NOMO-1 (cell line): ENCODE data around the gene CLIC4.

Experiments used
- DNase-seq, 2 experiments: peaks; one replicate each; lab custom pipeline; 2025; ENCODE audit not compliant: unreplicated experiment in 2 of 2; lab: John Stamatoyannopoulos, UW

The CLIC4 gene

GRCh38 chr1:24853649-24854048, 108.4 kb downstream of the CLIC4 start:
- DNase-seq = no peak

- DNase-seq = no peak
These were observed 110.2 kb downstream of the CLIC4 start for GRCh38 chr1:24855474-24855873.

DNA sequence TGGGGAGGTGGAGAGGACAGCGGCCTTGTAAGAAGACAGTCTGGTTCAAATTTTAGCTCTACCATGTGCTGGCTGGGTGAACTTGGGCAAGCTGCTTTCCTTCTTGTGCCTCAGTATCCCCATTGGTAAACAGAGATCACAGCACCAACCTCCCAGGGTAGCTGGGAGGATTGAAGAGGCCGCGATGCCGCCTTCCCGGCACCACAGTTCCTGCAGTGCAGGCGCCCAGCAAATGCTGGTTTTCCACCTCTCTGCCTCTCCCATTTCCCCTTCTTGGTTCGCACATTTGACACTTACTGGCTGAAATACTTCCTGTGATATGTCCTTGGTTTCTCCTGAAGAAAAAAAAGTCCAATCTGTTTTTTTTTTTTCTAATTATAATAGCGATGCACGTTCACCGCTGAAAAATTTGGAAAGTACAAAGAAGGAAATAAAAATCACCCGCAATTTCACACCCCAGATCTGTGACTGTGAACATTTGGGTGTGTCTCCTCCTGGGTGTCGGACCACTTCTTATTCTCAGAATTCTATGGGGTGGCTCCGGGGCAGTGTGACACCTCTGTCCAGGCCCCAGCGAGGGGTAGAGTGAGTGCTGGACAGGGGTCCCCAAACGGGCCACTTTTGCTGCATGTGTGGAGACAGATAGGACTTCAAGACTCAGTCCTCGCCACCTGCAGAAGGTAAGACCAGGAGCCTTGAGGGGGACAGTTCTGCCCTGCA, 111.7 kb downstream of the CLIC4 start:
- DNase-seq = no peak

- no peak for DNase-seq
These were observed 112.4 kb downstream of the CLIC4 start for GRCh38 chr1:24857507-24858133.

- no peak for DNase-seq
These were observed 113.0 kb downstream of the CLIC4 start for GRCh38 chr1:24858277-24858676.

- no peak for DNase-seq
These were observed 114.1 kb downstream of the CLIC4 start for GRCh38 chr1:24859063-24860010.

DNA sequence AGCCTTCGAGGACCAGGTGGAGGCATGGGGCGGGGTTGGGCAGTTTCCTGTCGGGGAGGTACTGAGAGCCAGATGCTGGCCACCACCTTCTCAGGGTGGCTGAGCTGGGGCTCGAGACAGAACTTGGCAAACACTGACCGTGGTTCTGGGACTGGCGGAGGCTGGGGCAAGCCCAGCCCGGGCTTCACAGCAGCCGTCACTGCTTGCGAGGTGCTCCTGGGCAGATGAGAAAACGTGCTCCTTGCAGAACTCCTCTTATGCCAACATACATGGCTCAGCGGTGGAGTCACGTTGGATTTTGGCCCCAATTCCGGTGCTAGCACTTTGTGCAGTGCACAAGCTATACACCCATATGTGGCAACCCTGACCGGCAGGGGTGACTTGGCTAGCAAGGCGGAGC, 115.6 kb downstream of the CLIC4 start:
- no peak for DNase-seq

DNA sequence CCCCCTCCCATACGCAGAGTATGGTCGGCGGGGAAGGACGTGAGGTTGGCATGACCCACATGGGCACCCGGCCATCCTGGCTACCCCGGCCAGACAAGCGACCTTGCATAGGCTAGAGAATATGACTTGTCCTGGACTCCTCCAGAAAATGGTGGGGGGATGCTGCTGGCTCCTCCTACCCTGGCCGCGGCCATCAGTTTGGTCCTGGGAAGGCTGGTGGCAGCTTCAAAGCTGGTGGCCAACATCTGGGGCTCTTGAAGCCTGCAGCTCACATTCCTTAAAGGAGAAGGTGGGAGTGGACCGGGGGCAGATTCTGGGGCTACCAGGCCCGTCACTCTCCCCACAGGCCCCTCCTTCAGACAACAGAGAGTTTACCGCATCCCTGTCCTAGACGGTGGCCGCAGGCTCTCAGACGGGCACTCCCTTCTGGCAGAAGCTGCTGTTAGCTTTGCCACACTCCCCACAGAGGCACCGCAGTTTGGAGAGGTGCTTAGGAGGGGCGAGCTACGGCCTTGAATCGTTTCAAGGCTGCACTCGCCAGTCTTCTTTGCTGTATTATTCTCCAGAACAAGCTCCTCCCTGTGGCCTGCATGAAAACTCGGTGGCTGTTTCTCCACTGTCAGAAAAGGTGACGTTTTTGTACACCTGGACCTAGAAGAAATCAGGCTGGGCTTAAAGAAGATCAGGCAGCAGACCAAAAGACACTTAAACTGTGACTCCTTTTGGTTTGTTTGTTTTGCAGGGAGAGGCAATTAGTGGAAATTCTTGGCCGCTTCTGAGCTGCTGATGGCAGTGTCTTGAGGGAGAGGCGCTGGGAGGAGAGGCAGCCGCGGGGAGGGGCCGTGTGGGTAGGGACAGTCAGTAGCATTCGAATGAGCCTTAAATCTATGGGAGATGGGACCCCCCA, 116.8 kb downstream of the CLIC4 start:
- no peak for DNase-seq

- no peak for DNase-seq
These were observed 117.7 kb downstream of the CLIC4 start for GRCh38 chr1:24862775-24863483.

GRCh38 chr1:24864370-24864777, 119.1 kb downstream of the CLIC4 start:
- peak; percentile 81 to 82 for DNase-seq

- DNase-seq = no peak
These were observed 119.9 kb downstream of the CLIC4 start for GRCh38 chr1:24865168-24865567.

DNA sequence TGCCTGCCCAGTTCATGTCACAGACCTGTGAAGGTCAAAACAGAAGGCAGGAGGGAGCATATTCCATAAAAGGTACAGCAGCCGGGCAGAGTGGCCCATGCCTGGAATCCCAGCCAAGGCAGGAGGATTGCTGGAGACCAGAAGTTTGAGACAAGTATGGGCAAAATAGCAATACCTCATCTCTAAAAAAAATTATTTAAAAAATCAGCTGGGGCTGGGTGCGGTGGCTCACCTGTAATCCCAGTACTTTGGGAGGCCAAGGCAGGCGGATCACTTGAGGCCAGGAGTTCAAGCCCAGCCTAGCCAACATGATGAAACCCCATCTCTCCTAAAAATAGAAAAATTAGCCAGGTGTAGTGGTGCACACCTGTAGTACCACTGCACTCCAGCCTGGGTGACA, 120.3 kb downstream of the CLIC4 start:
- no peak for DNase-seq

GRCh38 chr1:24866211-24867083, 121.2 kb downstream of the CLIC4 start:
- DNase-seq = no peak

GRCh38 chr1:24867084-24867870, 122.0 kb downstream of the CLIC4 start:
- DNase-seq = no peak

DNA sequence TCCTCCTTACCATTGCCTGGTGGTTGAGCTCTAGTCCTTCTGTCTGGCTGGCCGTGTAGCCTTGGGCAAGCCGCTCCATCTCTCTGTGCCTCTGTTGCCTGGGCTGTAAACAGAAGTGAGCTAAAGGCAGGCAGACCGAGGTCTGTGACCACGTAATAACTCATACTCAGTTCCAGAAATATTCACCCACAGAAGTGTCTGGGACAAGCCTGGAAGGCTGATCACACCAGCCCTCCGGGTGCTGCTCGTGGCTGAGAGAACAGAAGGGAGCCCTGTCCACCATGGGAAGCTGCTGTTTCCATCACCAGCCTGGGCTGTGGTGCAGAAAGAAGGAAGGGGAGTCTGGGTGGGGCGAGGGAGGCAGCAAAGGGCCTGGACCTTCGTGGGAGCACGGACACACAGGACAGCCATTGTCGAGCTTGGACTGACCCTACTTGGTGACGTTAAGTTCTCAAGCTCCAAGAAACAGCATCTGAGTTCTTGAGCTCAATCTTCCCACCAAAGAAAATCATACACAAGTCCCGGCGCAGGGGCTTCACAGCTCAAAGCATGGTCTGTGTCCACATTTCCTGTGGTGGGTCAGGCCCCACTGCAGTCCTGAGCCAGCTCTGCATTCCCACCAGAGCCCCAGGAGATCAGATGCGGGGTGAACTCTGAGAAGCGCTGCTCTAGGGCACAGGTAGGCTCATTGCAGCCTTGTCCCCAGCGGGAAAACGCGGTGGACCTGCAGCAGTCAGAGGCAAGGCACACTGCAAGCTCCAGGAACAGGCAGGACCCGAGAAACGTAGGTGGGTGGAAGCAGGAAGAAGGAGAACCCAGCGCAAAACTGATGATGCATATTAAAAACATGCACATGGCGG, 123.0 kb downstream of the CLIC4 start:
- no peak for DNase-seq

- DNase-seq = no peak
These were observed 125.4 kb downstream of the CLIC4 start for GRCh38 chr1:24870551-24871195.
